22Rv1 (cell line): ENCODE data around the gene ESR1.

Experiments
- CTCF ChIP-seq: fragments of 450-650 bp; IDR thresholded peaks from 2 replicates; pipeline ENCODE4 v1.5.1; 2017; ENCODE audit warnings: mild to moderate bottlenecking
- ZFX ChIP-seq: fragments of 450-650 bp; IDR thresholded peaks from 2 replicates; pipeline ENCODE4 v1.6.1; 2017; ENCODE audit warnings: antibody characterized with exemption, borderline replicate concordance

- TF ChIP-seq CTCF (no peak), ZFX (no peak)
Observed at GRCh38 chr6:152046118-152046517, 238.6 kb downstream of the ESR1 start.
